Spleen (tissue), 7 donors: ENCODE results near the gene PEA15.

Experiments used
- CTCF ChIP-seq, 11 experiments: fragments of 200-600 bp in 7 of 11; fragments of 450-650 bp in 4 of 11; sonication (generic) in 4 of 11; IDR thresholded peaks in 8 of 11; conservative IDR thresholded peaks in 3 of 11; 1 replicate in 7 of 11; 2 replicates in 4 of 11; pipeline versions ENCODE4 v1.4.0 to v1.8.0; 2016 to 2021; ENCODE audit warnings: antibody characterized with exemption in 11 of 11, inconsistent platforms in 4 of 11, mild to moderate bottlenecking in 1 of 11
- POLR2A ChIP-seq, 3 donors: fragments of 450-650 bp; IDR thresholded peaks; one replicate each; pipeline ENCODE4 v1.5.1; 2017; ENCODE audit warnings: antibody characterized with exemption in 3 of 3, mild to moderate bottlenecking in 1 of 3
- POLR2AphosphoS5 ChIP-seq, 3 donors: sonication (generic); formaldehyde crosslinking; IDR thresholded peaks; one replicate each; pipeline ENCODE4 v1.5.1; 2017; ENCODE audit warnings: antibody characterized with exemption in 3 of 3
- donor health status: DM: no; HTN: no; CAD: no; lungs with moderate emphysema.
- donor health status: DM: no; HTN: no; CAD: no.
- donor health status: DM: no; HTN: no; CAD: no.

- TF ChIP-seq CTCF (IDR thresholded peaks at IDR 0.05 in 8 of 11, conservative IDR thresholded peaks at IDR 0.05 in 3 of 11), result no peak
- TF ChIP-seq POLR2A (IDR thresholded peaks at IDR 0.05), result no peak
- no peak for TF ChIP-seq POLR2AphosphoS5 (IDR thresholded peaks at IDR 0.05)
These were observed 59.7 kb downstream of the PEA15 start for GRCh38 chr1:160264795-160265307.
